SK-N-SH (cell line): ENCODE results near the gene FXR1. TPM values are rescaled to one million over a fixed set of nuclear protein-coding genes. Genes with fewer than 3 reads are reported as not detected.

Source experiments
- CTCF ChIA-PET: fragments of 300-600, 350-600 bp; formaldehyde crosslinking; extraction: SDS; loops from one replicate; lab custom pipeline; 2021; lab: Yijun Ruan, JAX
- POLR2A ChIA-PET: fragments of 350-600 bp; sonication (Branson Sonifier 250); formaldehyde crosslinking; extraction: SDS; loops from one replicate; lab custom pipeline; 2020; ENCODE audit warnings: antibody characterized with exemption, inconsistent platforms; lab: Yijun Ruan, JAX
- DNase-seq: peaks from one replicate; pipeline ENCODE4 v3.0.0; 2012
- H2AFZ ChIP-seq: fragments of 200-600 bp; sonication (generic); 2 replicates; pipeline ENCODE4 v1.8.1; 2016; ENCODE audit warnings: antibody characterized with exemption, mild to moderate bottlenecking, low read depth
- H3F3A ChIP-seq: fragments of 200-600 bp; sonication (generic); replicated peaks from 2 replicates; pipeline ENCODE3; 2016; ENCODE audit warnings: antibody characterized with exemption, mild to moderate bottlenecking; ENCODE audit not compliant: insufficient read depth
- H3K27ac ChIP-seq, 2 experiments: fragments of 200-500 bp in 1 of 2; fragments of 200-600 bp in 1 of 2; sonication (Bioruptor generic) in 1 of 2; sonication (generic), shearing (Covaris generic) in 1 of 2; 2 replicates each; pipeline versions ENCODE4 v1.5.1 to v1.6.1; 2014 to 2016; ENCODE audit warnings: low read depth in 2 of 2, inconsistent platforms in 1 of 2, low read length in 1 of 2, mild to moderate bottlenecking in 1 of 2, mixed read lengths in 1 of 2
- H3K27me3 ChIP-seq: fragments of 200-600 bp; sonication (generic), shearing (Covaris generic); 2 replicates; pipeline ENCODE4 v1.6.1; 2016; ENCODE audit warnings: mixed run types; ENCODE audit not compliant: insufficient read depth
- H3K36me3 ChIP-seq, 2 experiments: fragments of 200-500 bp in 1 of 2; fragments of 200-600 bp in 1 of 2; sonication (Bioruptor generic) in 1 of 2; sonication (generic) in 1 of 2; replicated peaks in 1 of 2; 2 replicates each; pipeline versions ENCODE3 to v1.5.1; 2014 to 2016; ENCODE audit warnings: low read length in 1 of 2, mild to moderate bottlenecking in 1 of 2; ENCODE audit not compliant: insufficient read depth in 2 of 2, control insufficient read depth in 1 of 2
- H3K4me1 ChIP-seq, 2 experiments: fragments of 200-500 bp in 1 of 2; fragments of 200-600 bp in 1 of 2; sonication (Bioruptor generic) in 1 of 2; sonication (generic), shearing (Covaris generic) in 1 of 2; 2 replicates each; pipeline versions ENCODE4 v1.5.1 to v1.6.1; 2014 to 2016; ENCODE audit warnings: low read depth in 1 of 2, low read length in 1 of 2, mixed run types in 1 of 2; ENCODE audit not compliant: insufficient read depth in 2 of 2, control insufficient read depth in 1 of 2
- H3K4me2 ChIP-seq: fragments of 200-600 bp; sonication (generic), shearing (Covaris generic); 2 replicates; pipeline ENCODE4 v1.6.1; 2017; ENCODE audit warnings: mixed run types
- H3K4me3 ChIP-seq, 2 experiments: fragments of 200-500 bp in 1 of 2; fragments of 200-600 bp in 1 of 2; sonication (Bioruptor generic) in 1 of 2; sonication (generic), shearing (Covaris generic) in 1 of 2; 2 replicates each; pipeline versions ENCODE4 v1.5.1 to v1.8.1; 2014 to 2016; ENCODE audit warnings: low read depth in 2 of 2, inconsistent platforms in 1 of 2, low read length in 1 of 2, mild to moderate bottlenecking in 1 of 2, mixed read lengths in 1 of 2, moderate library complexity in 1 of 2
- H3K79me2 ChIP-seq: fragments of 200-600 bp; sonication (generic); 2 replicates; pipeline ENCODE4 v1.8.1; 2017; ENCODE audit warnings: mild to moderate bottlenecking; ENCODE audit not compliant: insufficient read depth
- H3K9ac ChIP-seq: fragments of 200-600 bp; sonication (generic); 2 replicates; pipeline ENCODE4 v1.6.1; 2017; ENCODE audit warnings: mixed run types
- H3K9me2 ChIP-seq: fragments of 200-600 bp; sonication (generic); 2 replicates; pipeline ENCODE4 v1.6.1; 2017; ENCODE audit warnings: mixed run types
- H3K9me3 ChIP-seq: fragments of 200-600 bp; sonication (generic); 2 replicates; pipeline ENCODE4 v1.6.1; 2017; ENCODE audit warnings: mixed run types, mild to moderate bottlenecking, moderate library complexity
- H4K20me1 ChIP-seq: fragments of 200-600 bp; sonication (generic); 2 replicates; pipeline ENCODE4 v1.6.1; 2017; ENCODE audit warnings: mild to moderate bottlenecking, mixed run types; ENCODE audit not compliant: insufficient read depth
- CHD2 ChIP-seq: fragments of 150-350 bp; IDR thresholded peaks from 2 replicates; pipeline ENCODE4 v1.6.1; 2018; ENCODE audit warnings: low read length; ENCODE audit not compliant: partially characterized antibody
- CTCF ChIP-seq: fragments of 200-600 bp; sonication (generic); IDR thresholded peaks from 2 replicates; pipeline ENCODE4 v1.6.1; 2017; ENCODE audit warnings: antibody characterized with exemption, mild to moderate bottlenecking, moderate library complexity
- ELF1 ChIP-seq: IDR thresholded peaks from 2 replicates; pipeline ENCODE4 v1.4.0; 2012
- FOXJ3 ChIP-seq: sonication (generic); formaldehyde crosslinking; IDR thresholded peaks from 2 replicates; pipeline ENCODE4 v1.5.1; 2020; ENCODE audit warnings: mild to moderate bottlenecking, missing genetic modification reagents
- FOXM1 ChIP-seq: IDR thresholded peaks from 2 replicates; pipeline ENCODE4 v1.4.0; 2012; ENCODE audit warnings: low read depth, mild to moderate bottlenecking
- GABPA ChIP-seq: IDR thresholded peaks from 2 replicates; pipeline ENCODE4 v1.4.0; 2012; ENCODE audit warnings: low read depth, mild to moderate bottlenecking
- MAX ChIP-seq: IDR thresholded peaks from 2 replicates; pipeline ENCODE4 v1.4.0; 2012; ENCODE audit warnings: low read depth
- MXI1 ChIP-seq: IDR thresholded peaks from 2 replicates; pipeline ENCODE4 v1.6.1; 2012; ENCODE audit warnings: mild to moderate bottlenecking, low read depth, low read length, improper control_type of control experiment
- NRF1 ChIP-seq: IDR thresholded peaks from 2 replicates; pipeline ENCODE4 v1.6.1; 2012; ENCODE audit warnings: low read depth, mild to moderate bottlenecking, low read length
- PBX3 ChIP-seq: IDR thresholded peaks from 2 replicates; pipeline ENCODE4; 2012
- POLR2AphosphoS5 ChIP-seq: IDR thresholded peaks from 2 replicates; pipeline ENCODE4 v1.6.1; 2012; ENCODE audit warnings: low read depth, low read length
- RCOR1 ChIP-seq: fragments of 150-350 bp; IDR thresholded peaks from 2 replicates; pipeline ENCODE4 v1.6.1; 2017; ENCODE audit warnings: antibody characterized with exemption, low read length
- RFX5 ChIP-seq: IDR thresholded peaks from 2 replicates; pipeline ENCODE4 v1.6.1; 2012; ENCODE audit warnings: mild to moderate bottlenecking, improper control_type of control experiment, low read length
- SIN3A ChIP-seq: IDR thresholded peaks from 2 replicates; pipeline ENCODE4 v1.6.1; 2012; ENCODE audit warnings: low read depth, mild to moderate bottlenecking, low read length, moderate library complexity, borderline replicate concordance
- TAF1 ChIP-seq: IDR thresholded peaks from 2 replicates; pipeline ENCODE4 v1.6.1; 2012; ENCODE audit warnings: low read depth, mild to moderate bottlenecking, low read length, moderate library complexity, borderline replicate concordance
- TEAD4 ChIP-seq: IDR thresholded peaks from 2 replicates; pipeline ENCODE4 v1.4.0; 2012; ENCODE audit warnings: mild to moderate bottlenecking, borderline replicate concordance; ENCODE audit not compliant: insufficient read depth
- USF2 ChIP-seq: fragments of 150-350 bp; IDR thresholded peaks from 2 replicates; pipeline ENCODE4 v1.6.1; 2017; ENCODE audit warnings: antibody characterized with exemption, low read length, low read depth, borderline replicate concordance
- YY1 ChIP-seq: IDR thresholded peaks from 2 replicates; pipeline ENCODE4 v1.4.0; 2012; ENCODE audit warnings: low read depth, mild to moderate bottlenecking
- WGBS: methylation state at CpG from one replicate; pipeline ENCODE4 v1.1.6; 2017; ENCODE audit warnings: low lambda C conversion rate; 5-methylcytosine and 5-hydroxymethylcytosine counted together
- polyA plus RNA-seq, 3 experiments: library from polyadenylated mRNA; depleted of rRNA; stranded (reverse); fragments of >200 nt; gene quantifications; 2 replicates each; pipeline ENCODE4 v1.2.3, GENCODE V29; 2012
- TF ChIP-seq, protein P1 (sequence below): IDR thresholded peaks from 2 replicates; pipeline ENCODE4 v1.4.0; 2012; ENCODE audit warnings: low read depth, borderline replicate concordance
- TF ChIP-seq, protein P2 (sequence below): IDR thresholded peaks from 2 replicates; pipeline ENCODE4 v1.4.0; 2012; ENCODE audit warnings: low read depth, borderline replicate concordance

The FXR1 gene
- polyA plus RNA-seq, 1 of the 3 experiments (the other 2 are of a cell fraction), result 114 TPM

DNA sequence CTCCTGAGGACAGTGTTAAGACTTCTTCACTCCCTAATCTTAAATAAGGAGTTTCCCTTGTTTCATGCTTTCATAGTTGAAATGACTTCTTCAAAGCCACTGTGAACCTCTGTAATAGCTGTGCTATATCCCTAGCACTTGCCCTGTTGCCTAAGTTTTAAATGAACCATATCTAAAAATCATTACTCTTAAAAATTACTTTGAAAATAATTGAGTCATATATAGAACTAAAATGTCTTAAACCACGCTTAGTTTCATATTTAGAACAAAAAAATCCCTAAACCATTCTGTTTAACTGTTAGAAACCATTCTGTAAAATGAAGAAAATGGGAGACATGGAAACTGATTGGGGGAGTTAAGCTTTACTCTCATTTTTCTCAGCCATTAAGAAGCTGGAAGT lies 47.2 kb downstream of the FXR1 start:
- Histone ChIP-seq H3K9ac (no peak overlapping the region), H3K27me3 (no peaks in the 10 kb centered on the region), H3K4me3 (no peak overlapping the region)
- POLR2A ChIA-PET, result no interaction called here
- TF ChIP-seq, protein P1, sequence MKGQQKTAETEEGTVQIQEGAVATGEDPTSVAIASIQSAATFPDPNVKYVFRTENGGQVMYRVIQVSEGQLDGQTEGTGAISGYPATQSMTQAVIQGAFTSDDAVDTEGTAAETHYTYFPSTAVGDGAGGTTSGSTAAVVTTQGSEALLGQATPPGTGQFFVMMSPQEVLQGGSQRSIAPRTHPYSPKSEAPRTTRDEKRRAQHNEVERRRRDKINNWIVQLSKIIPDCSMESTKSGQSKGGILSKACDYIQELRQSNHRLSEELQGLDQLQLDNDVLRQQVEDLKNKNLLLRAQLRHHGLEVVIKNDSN, result no peak
- no peak for TF ChIP-seq USF2
- no peak for TF ChIP-seq CHD2
- no peak for TF ChIP-seq FOXM1
- TF ChIP-seq YY1, result no peak
- no peak for TF ChIP-seq SIN3A
- no peak for TF ChIP-seq PBX3
- TF ChIP-seq TEAD4, result no peak
- no peak for TF ChIP-seq GABPA
- TF ChIP-seq CTCF, result no peak
- TF ChIP-seq, all 33 proteins: peak for 0
- Histone ChIP-seq H3F3A (peaks cover 16% of the 10 kb centered on the region), H3K4me2 (no peak overlapping the region), H4K20me1 (no peaks in the 10 kb centered on the region), H3K79me2 (peaks cover 65% of the 10 kb centered on the region), H3K4me1 (no peaks in the 10 kb centered on the region), H3K9me2 (no peaks in the 10 kb centered on the region), H3K9me3 (no peaks in the 10 kb centered on the region), H2AFZ (no peak overlapping the region), H3K36me3 (peaks cover 75 to 99% of the 10 kb centered on the region in 2 experiments), H3K27ac (no peak overlapping the region)
- CTCF ChIA-PET, result no interaction called here
- WGBS, result 100% methylated on average over 1 of the region's 1 CpG
- no peak for DNase-seq

- CTCF ChIA-PET, result no interaction called here
- peaks cover 63% of the 10 kb centered on the region for H3K79me2 ChIP-seq
- POLR2A ChIA-PET, result no interaction called here
- H3K4me2 ChIP-seq, result no peak overlapping the region
- H3K36me3 ChIP-seq, result peaks cover 72 to 95% of the 10 kb centered on the region in 2 experiments
- no peak for DNase-seq
- H3K9me2 ChIP-seq, result no peaks in the 10 kb centered on the region
- no peaks in the 10 kb centered on the region for H3K4me1 ChIP-seq
- no peak overlapping the region for H3K27ac ChIP-seq
- no peaks in the 10 kb centered on the region for H4K20me1 ChIP-seq
- peaks cover 12% of the 10 kb centered on the region for H3F3A ChIP-seq
- no peak overlapping the region for H2AFZ ChIP-seq
- WGBS, result 95% methylated on average over 3 of the region's 3 CpGs
- H3K4me3 ChIP-seq, result no peak overlapping the region
- H3K9me3 ChIP-seq, result no peaks in the 10 kb centered on the region
- TF ChIP-seq MXI1, result no peak
- no peak for TF ChIP-seq MAX
- TF ChIP-seq TEAD4, result no peak
- TF ChIP-seq FOXM1, result no peak
- TF ChIP-seq NRF1, result no peak
- TF ChIP-seq RCOR1, result no peak
- no peak for TF ChIP-seq POLR2AphosphoS5
- TF ChIP-seq FOXJ3 (CRISPR knock-in tag), result no peak
- TF ChIP-seq, protein P2, sequence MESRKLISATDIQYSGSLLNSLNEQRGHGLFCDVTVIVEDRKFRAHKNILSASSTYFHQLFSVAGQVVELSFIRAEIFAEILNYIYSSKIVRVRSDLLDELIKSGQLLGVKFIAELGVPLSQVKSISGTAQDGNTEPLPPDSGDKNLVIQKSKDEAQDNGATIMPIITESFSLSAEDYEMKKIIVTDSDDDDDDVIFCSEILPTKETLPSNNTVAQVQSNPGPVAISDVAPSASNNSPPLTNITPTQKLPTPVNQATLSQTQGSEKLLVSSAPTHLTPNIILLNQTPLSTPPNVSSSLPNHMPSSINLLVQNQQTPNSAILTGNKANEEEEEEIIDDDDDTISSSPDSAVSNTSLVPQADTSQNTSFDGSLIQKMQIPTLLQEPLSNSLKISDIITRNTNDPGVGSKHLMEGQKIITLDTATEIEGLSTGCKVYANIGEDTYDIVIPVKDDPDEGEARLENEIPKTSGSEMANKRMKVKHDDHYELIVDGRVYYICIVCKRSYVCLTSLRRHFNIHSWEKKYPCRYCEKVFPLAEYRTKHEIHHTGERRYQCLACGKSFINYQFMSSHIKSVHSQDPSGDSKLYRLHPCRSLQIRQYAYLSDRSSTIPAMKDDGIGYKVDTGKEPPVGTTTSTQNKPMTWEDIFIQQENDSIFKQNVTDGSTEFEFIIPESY, result no peak
- no peak for TF ChIP-seq RFX5
- TF ChIP-seq ELF1, result no peak
- TF ChIP-seq TAF1, result no peak
- H3K9ac ChIP-seq, result no peak overlapping the region
- no peaks in the 10 kb centered on the region for H3K27me3 ChIP-seq
These were observed 48.6 kb downstream of the FXR1 start for GRCh38 chr3:180961087-180961486.
